Neural cell (in vitro differentiated cells): ENCODE data around the gene SARS2.
"Not testable (repeated sequence)": the region's sequence is repeated elsewhere in the genome, so short reads cannot be mapped to it uniquely, and the experiment has no call there.

Experiments used
- CTCF ChIP-seq: fragments of 450-650 bp; IDR thresholded peaks from 2 replicates; pipeline ENCODE4 v1.5.1; 2014; ENCODE audit warnings: antibody characterized with exemption, mild to moderate bottlenecking, moderate library complexity; ENCODE audit not compliant: poor library complexity, severe bottlenecking
- EZH2 ChIP-seq: fragments of 200-600, 300-800 bp; shearing (Covaris generic), sonication (generic); IDR thresholded peaks from 2 replicates; pipeline ENCODE4 v1.6.1; 2014; ENCODE audit warnings: antibody characterized with exemption, low read length, borderline replicate concordance, mild to moderate bottlenecking; ENCODE audit not compliant: insufficient read depth, poor library complexity, severe bottlenecking
- POLR2AphosphoS5 ChIP-seq: IDR thresholded peaks from 2 replicates; pipeline ENCODE4 v1.6.1; 2012
- RAD21 ChIP-seq: fragments of 450-650 bp; conservative IDR thresholded peaks from 2 replicates; pipeline ENCODE4 v1.6.1; 2014; ENCODE audit warnings: antibody characterized with exemption, mild to moderate bottlenecking, moderate library complexity
- SMC3 ChIP-seq: fragments of 450-650 bp; conservative IDR thresholded peaks from 2 replicates; pipeline ENCODE4 v1.6.1; 2014; ENCODE audit warnings: antibody characterized with exemption, mild to moderate bottlenecking, moderate library complexity; ENCODE audit not compliant: poor library complexity
- TAF1 ChIP-seq: IDR thresholded peaks from 2 replicates; pipeline ENCODE4 v1.6.1; 2012; ENCODE audit warnings: low read depth

- TF ChIP-seq CTCF, SMC3, RAD21, POLR2AphosphoS5, TAF1, EZH2: not testable (repeated sequence)
Measured at GRCh38 chr19:38941466-38941865, 10.9 kb upstream of the SARS2 start.
